A549 (cell line): ENCODE results near the gene DOK5. TPM values are rescaled to one million over a fixed set of nuclear protein-coding genes. Genes with fewer than 3 reads are reported as not detected.

ENCODE experiments used
- ATAC-seq, 2 experiments: fragments of 200-7000 bp in 1 of 2; fragments of >200 bp in 1 of 2; cut with Nextera tagmentation in 1 of 2; cut with Tn5 transposase in 1 of 2; 3 replicates each; pipeline versions ENCODE4 v1.8.0 to v1.9.1; 2018 to 2020; ENCODE audit warnings: mild to moderate bottlenecking in 1 of 2, moderate library complexity in 1 of 2
- CTCF ChIA-PET: fragments of 300-600 bp; sonication (Branson Sonifier 250); formaldehyde crosslinking; extraction: SDS; loops from one replicate; lab custom pipeline; 2021; ENCODE audit warnings: antibody characterized with exemption, inconsistent platforms; lab: Yijun Ruan, JAX
- POLR2A ChIA-PET: fragments of 350-600 bp; formaldehyde crosslinking; extraction: SDS; loops from one replicate; lab custom pipeline; 2021; ENCODE audit warnings: antibody characterized with exemption, inconsistent platforms; lab: Yijun Ruan, JAX
- DNase-seq, 2 experiments: peaks; one replicate each; pipeline versions ENCODE4 v3.0.0 to v3.0.0-alpha.2; 2011 to 2016; ENCODE audit warnings: low read depth in 1 of 2, low spot score in 1 of 2
- FAIRE-seq: peaks from 2 replicates; lab custom pipeline; 2011; peaks lifted over from hg19 to GRCh38; lab: Jason Lieb, UNC
- H3K27ac ChIP-seq, 2 experiments: fragments of >200 bp; sonication (Bioruptor Twin); formaldehyde crosslinking; 3 replicates each; pipeline ENCODE4 v1.5.1; 2016 to 2017
- H3K4me1 ChIP-seq: fragments of >200 bp; sonication (Bioruptor Twin); formaldehyde crosslinking; 3 replicates; pipeline ENCODE4 v1.6.1; 2016
- H3K4me2 ChIP-seq: fragments of >200 bp; sonication (Bioruptor Twin); formaldehyde crosslinking; 3 replicates; pipeline ENCODE4 v1.6.1; 2016
- H3K4me3 ChIP-seq: fragments of >200 bp; sonication (Bioruptor Twin); formaldehyde crosslinking; 3 replicates; pipeline ENCODE4 v1.5.1; 2016
- H3K9me3 ChIP-seq: fragments of >200 bp; sonication (Bioruptor Twin); formaldehyde crosslinking; 3 replicates; pipeline ENCODE4 v1.6.1; 2016
- BHLHE40 ChIP-seq: IDR thresholded peaks from 2 replicates; pipeline ENCODE4 v1.6.1; 2012; ENCODE audit warnings: low read depth, low read length, inconsistent platforms
- CBX2 ChIP-seq: fragments of 200-600 bp; sonication (generic); IDR thresholded peaks from 2 replicates; pipeline ENCODE4 v1.6.1; 2016; ENCODE audit warnings: low read depth, mild to moderate bottlenecking, borderline replicate concordance
- CBX8 ChIP-seq: fragments of 200-600 bp; sonication (generic); IDR thresholded peaks from 2 replicates; pipeline ENCODE4 v1.6.1; 2016
- ESRRA ChIP-seq: fragments of 150-350 bp; IDR thresholded peaks from 2 replicates; pipeline ENCODE4 v1.6.1; 2014; ENCODE audit warnings: mild to moderate bottlenecking, low read length, borderline replicate concordance
- FOSL2 ChIP-seq, 2 experiments: fragments of 450-650 bp in 1 of 2; fragments of >200 bp in 1 of 2; sonication (Bioruptor Twin) in 1 of 2; formaldehyde crosslinking; IDR thresholded peaks; 2 replicates each; pipeline versions ENCODE4 v1.5.0 to v1.6.1; 2016 to 2020; ENCODE audit warnings: mild to moderate bottlenecking in 1 of 2, moderate library complexity in 1 of 2
- FOXS1 ChIP-seq: fragments of 250-450 bp; sonication (Bioruptor Pico); IDR thresholded peaks from 2 replicates; pipeline ENCODE4 v1.5.0; 2020; ENCODE audit warnings: mild to moderate bottlenecking, moderate library complexity
- HES2 ChIP-seq: fragments of >200 bp; sonication (Bioruptor Twin); formaldehyde crosslinking; IDR thresholded peaks from 2 replicates; pipeline ENCODE4 v1.6.1; 2016
- HOXA7 ChIP-seq: fragments of 250-450 bp; sonication (Bioruptor Pico); IDR thresholded peaks from 2 replicates; pipeline ENCODE4 v1.5.0; 2020; ENCODE audit warnings: mild to moderate bottlenecking, moderate library complexity
- JUNB ChIP-seq: fragments of >200 bp; sonication (Bioruptor Twin); formaldehyde crosslinking; IDR thresholded peaks from 2 replicates; pipeline ENCODE4 v1.6.1; 2016
- KDM1A ChIP-seq: fragments of 200-600 bp; sonication (generic); IDR thresholded peaks from 2 replicates; pipeline ENCODE4 v1.6.1; 2016; ENCODE audit warnings: low read depth, mild to moderate bottlenecking
- MAX ChIP-seq: IDR thresholded peaks from 2 replicates; pipeline ENCODE4 v1.6.1; 2012
- MYC ChIP-seq: IDR thresholded peaks from 2 replicates; pipeline ENCODE4 v1.6.1; 2012; ENCODE audit warnings: mild to moderate bottlenecking, inconsistent platforms, low read length, improper control_type of control experiment, borderline replicate concordance
- NPAS2 ChIP-seq: fragments of 250-450 bp; sonication (Bioruptor Pico); IDR thresholded peaks from 2 replicates; pipeline ENCODE4 v1.8.0; 2022; ENCODE audit warnings: mild to moderate bottlenecking, moderate library complexity, borderline replicate concordance
- NR3C1 ChIP-seq: fragments of >200 bp; sonication (Bioruptor Twin); formaldehyde crosslinking; IDR thresholded peaks from 3 replicates; pipeline ENCODE4 v1.6.1; 2017
- POLR2A ChIP-seq: IDR thresholded peaks from 2 replicates; pipeline ENCODE4 v1.6.1; 2012; ENCODE audit warnings: mild to moderate bottlenecking, low read length
- RAD21 ChIP-seq, 2 experiments: fragments of >200 bp in 1 of 2; sonication (Bioruptor Twin) in 1 of 2; formaldehyde crosslinking in 1 of 2; IDR thresholded peaks in 1 of 2; conservative IDR thresholded peaks in 1 of 2; 2 replicates in 1 of 2; 3 replicates in 1 of 2; pipeline ENCODE4 v1.6.1; 2012 to 2018; ENCODE audit warnings: inconsistent platforms in 1 of 2
- RARB ChIP-seq: fragments of 250-450 bp; sonication (Bioruptor Pico); IDR thresholded peaks from 2 replicates; pipeline ENCODE4 v1.8.0; 2021; ENCODE audit warnings: mild to moderate bottlenecking, moderate library complexity
- RFX5 ChIP-seq: fragments of 450-650 bp; IDR thresholded peaks from 2 replicates; pipeline ENCODE4 v1.7.1; 2014; ENCODE audit warnings: antibody characterized with exemption, mild to moderate bottlenecking, moderate library complexity
- SMC3 ChIP-seq: fragments of >200 bp; sonication (Bioruptor Twin); formaldehyde crosslinking; IDR thresholded peaks from 3 replicates; pipeline ENCODE4 v1.6.1; 2018; ENCODE audit warnings: inconsistent platforms
- ZNF302 ChIP-seq: fragments of 250-450 bp; sonication (Bioruptor Pico); IDR thresholded peaks from 2 replicates; pipeline ENCODE4 v1.9.0; 2021; ENCODE audit warnings: inconsistent platforms, mild to moderate bottlenecking, moderate library complexity
- WGBS: methylation state at CpG from one replicate; pipeline ENCODE4 v1.1.6; 2017; ENCODE audit errors: missing lambda C conversion rate; 5-methylcytosine and 5-hydroxymethylcytosine counted together
- polyA plus RNA-seq, 4 experiments: library from polyadenylated mRNA; depleted of rRNA in 3 of 4; stranded (reverse); fragments of >200 nt; fragmentation: RNase III in 1 of 4; extraction: RNeasy Plus Mini Kit Qiagen cat#74134 plus additional on column Dnase treatment in 1 of 4; gene quantifications; 2 replicates in 3 of 4; 3 replicates in 1 of 4; pipeline ENCODE4 v1.2.3, GENCODE V29; 2011 to 2017
- TF ChIP-seq, protein P1 (sequence below): fragments of 250-450 bp; sonication (Bioruptor Pico); IDR thresholded peaks from 2 replicates; pipeline ENCODE4 v1.5.0; 2020; ENCODE audit warnings: low read depth, mild to moderate bottlenecking, moderate library complexity
- TF ChIP-seq, protein P2 (sequence below): fragments of 150-350 bp; IDR thresholded peaks from 2 replicates; pipeline ENCODE4 v1.6.1; 2014; ENCODE audit warnings: low read depth, mild to moderate bottlenecking, low read length

The DOK5 gene
- polyA plus RNA-seq, 2 of the 4 experiments (the other 2 are of a cell fraction), result not detected

DNA sequence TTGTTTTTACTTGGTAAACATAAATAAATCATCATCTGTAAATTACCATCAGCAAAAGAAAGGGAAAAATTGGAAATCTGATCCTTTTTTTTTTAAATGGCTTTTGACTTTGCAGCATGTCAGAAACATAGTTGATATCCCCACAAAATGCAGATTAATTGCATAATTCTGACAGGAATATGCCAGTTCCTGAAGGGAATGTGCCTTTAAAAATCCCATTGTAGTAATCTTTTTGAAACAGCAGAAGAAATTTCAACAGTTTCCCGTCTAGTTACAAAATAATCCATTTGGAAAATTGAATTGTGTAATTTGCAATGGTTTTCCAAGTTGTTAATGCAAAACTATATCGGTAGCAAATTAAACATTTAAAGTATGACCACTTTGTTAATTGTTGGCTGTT, 95.2 kb downstream of the DOK5 start:
- ChIA-PET CTCF (no interaction called here), POLR2A (no interaction called here)
- H3K4me3 ChIP-seq, result no peak overlapping the region
- no peak for FAIRE-seq
- DNase-seq, result no peak
- no peak overlapping the region for H3K4me2 ChIP-seq
- no peaks in the 10 kb centered on the region for H3K9me3 ChIP-seq
- no peak for ATAC-seq
- H3K27ac ChIP-seq, result no peak overlapping the region
- 45% methylated on average over 2 of the region's 2 CpGs for WGBS
- no peaks in the 10 kb centered on the region for H3K4me1 ChIP-seq
- TF ChIP-seq CBX2, result no peak
- TF ChIP-seq, protein P1, sequence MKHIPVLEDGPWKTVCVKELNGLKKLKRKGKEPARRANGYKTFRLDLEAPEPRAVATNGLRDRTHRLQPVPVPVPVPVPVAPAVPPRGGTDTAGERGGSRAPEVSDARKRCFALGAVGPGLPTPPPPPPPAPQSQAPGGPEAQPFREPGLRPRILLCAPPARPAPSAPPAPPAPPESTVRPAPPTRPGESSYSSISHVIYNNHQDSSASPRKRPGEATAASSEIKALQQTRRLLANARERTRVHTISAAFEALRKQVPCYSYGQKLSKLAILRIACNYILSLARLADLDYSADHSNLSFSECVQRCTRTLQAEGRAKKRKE (CRISPR knock-in tag), result no peak
- no peak for TF ChIP-seq NR3C1
- TF ChIP-seq, protein P2, sequence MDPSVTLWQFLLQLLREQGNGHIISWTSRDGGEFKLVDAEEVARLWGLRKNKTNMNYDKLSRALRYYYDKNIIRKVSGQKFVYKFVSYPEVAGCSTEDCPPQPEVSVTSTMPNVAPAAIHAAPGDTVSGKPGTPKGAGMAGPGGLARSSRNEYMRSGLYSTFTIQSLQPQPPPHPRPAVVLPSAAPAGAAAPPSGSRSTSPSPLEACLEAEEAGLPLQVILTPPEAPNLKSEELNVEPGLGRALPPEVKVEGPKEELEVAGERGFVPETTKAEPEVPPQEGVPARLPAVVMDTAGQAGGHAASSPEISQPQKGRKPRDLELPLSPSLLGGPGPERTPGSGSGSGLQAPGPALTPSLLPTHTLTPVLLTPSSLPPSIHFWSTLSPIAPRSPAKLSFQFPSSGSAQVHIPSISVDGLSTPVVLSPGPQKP, result no peak
- TF ChIP-seq NPAS2, result no peak
- no peak for TF ChIP-seq FOXS1
- no peak for TF ChIP-seq KDM1A
- TF ChIP-seq HOXA7, result no peak
- no peak for TF ChIP-seq FOSL2 (IDR thresholded peaks at IDR 0.05)
- TF ChIP-seq FOSL2 (CRISPR knock-in tag; IDR thresholded peaks at IDR 0.05), result no peak
- no peak for TF ChIP-seq RFX5
- TF ChIP-seq JUNB, result no peak
- TF ChIP-seq ESRRA, result no peak
- TF ChIP-seq POLR2A, result no peak
- no peak for TF ChIP-seq RARB (CRISPR knock-in tag)
- TF ChIP-seq SMC3, result no peak
- no peak for TF ChIP-seq HES2
- TF ChIP-seq CBX8, result no peak
- TF ChIP-seq RAD21 (conservative IDR thresholded peaks at IDR 0.05 in 1 of 2, IDR thresholded peaks at IDR 0.05 in 1 of 2), result no peak
- TF ChIP-seq MAX, result no peak
- no peak for TF ChIP-seq BHLHE40

- FAIRE-seq (no peak), ATAC-seq (no peak), DNase-seq (no peak)
- WGBS, result 53% methylated on average over 8 of the region's 8 CpGs
- no peaks in the 10 kb centered on the region for H3K4me1 ChIP-seq
- H3K4me3 ChIP-seq, result no peak overlapping the region
- no peaks in the 10 kb centered on the region for H3K9me3 ChIP-seq
- no peak overlapping the region for H3K27ac ChIP-seq
- ChIA-PET POLR2A (no interaction called here), CTCF (no interaction called here)
- TF ChIP-seq ZNF302 (CRISPR knock-in tag), result no peak
- TF ChIP-seq POLR2A, result no peak
- no peak for TF ChIP-seq ESRRA
- no peak for TF ChIP-seq RFX5
- no peak overlapping the region for H3K4me2 ChIP-seq
These were observed 97.5 kb downstream of the DOK5 start for GRCh38 chr20:54572665-54573435.

DNA sequence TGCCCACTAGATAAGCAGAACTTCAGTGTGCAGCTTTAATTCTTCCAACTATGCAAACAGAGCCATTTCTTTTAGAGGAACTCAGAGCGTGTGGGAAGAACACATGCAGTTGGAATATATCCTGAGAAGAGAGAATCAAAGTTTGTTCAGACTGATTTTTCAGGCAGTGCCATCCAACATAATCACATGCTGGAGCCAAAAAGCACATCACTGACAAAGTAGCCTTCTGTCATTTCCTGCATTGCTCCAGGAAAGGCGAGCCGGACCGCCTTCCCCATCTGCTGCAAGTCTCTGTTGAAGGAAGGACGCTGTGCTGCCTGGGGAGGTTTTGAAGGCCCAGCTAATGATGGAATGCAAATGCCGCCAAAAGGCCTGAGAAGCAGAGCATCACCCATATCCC, 98.4 kb downstream of the DOK5 start:
- DNase-seq (no peak), FAIRE-seq (no peak), ATAC-seq (no peak)
- ChIA-PET POLR2A (no interaction called here), CTCF (no interaction called here)
- 49% methylated on average over 6 of the region's 6 CpGs for WGBS
- Histone ChIP-seq H3K4me3 (no peak overlapping the region), H3K27ac (no peak overlapping the region), H3K9me3 (no peaks in the 10 kb centered on the region), H3K4me1 (no peaks in the 10 kb centered on the region), H3K4me2 (no peak overlapping the region)
- TF ChIP-seq MYC, result no peak
